ENCODE results near the gene KY. TPM values are rescaled to one million over a fixed set of nuclear protein-coding genes. Genes with fewer than 3 reads are reported as not detected.

Gene KY
- total RNA-seq, 1 donor from 2014 or later, result not detected

DNA sequence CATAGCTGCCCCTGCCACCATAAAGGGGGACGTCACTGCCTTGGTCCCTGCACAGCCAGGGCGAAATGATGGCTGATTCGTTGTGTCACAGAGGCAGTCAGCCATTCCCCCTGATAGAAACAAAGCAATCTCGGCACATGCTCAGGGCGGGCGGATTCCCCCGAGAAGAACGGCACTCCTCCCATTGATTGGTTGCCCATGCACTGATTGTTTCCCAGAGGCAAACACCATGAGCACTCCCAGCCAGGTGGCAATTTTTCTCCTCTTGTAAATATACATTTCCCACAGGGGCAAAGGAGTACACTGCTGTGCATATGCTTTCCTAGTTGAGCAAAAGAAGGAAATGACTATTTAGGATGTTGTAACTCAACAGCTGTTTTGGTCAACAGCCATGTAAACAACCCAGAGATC is 56.5 kb downstream of the KY start:
- peak overlapping the region; percentile 98 for H3K27ac Mint-ChIP-seq (ENCODE audit: unreplicated experiment)
- TF ChIP-seq, protein P1, sequence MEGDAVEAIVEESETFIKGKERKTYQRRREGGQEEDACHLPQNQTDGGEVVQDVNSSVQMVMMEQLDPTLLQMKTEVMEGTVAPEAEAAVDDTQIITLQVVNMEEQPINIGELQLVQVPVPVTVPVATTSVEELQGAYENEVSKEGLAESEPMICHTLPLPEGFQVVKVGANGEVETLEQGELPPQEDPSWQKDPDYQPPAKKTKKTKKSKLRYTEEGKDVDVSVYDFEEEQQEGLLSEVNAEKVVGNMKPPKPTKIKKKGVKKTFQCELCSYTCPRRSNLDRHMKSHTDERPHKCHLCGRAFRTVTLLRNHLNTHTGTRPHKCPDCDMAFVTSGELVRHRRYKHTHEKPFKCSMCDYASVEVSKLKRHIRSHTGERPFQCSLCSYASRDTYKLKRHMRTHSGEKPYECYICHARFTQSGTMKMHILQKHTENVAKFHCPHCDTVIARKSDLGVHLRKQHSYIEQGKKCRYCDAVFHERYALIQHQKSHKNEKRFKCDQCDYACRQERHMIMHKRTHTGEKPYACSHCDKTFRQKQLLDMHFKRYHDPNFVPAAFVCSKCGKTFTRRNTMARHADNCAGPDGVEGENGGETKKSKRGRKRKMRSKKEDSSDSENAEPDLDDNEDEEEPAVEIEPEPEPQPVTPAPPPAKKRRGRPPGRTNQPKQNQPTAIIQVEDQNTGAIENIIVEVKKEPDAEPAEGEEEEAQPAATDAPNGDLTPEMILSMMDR (IDR thresholded peaks at IDR 0.05; ENCODE audit: partially characterized antibody, unreplicated experiment), result no peak
- peaks cover 14% of the 10 kb centered on the region for H3K36me3 Mint-ChIP-seq (ENCODE audit: unreplicated experiment)
- H3K9me3 Mint-ChIP-seq (ENCODE audit: unreplicated experiment), result peaks cover 6% of the 10 kb centered on the region
- peaks cover 11% of the 10 kb centered on the region for H3K27me3 Mint-ChIP-seq (ENCODE audit: unreplicated experiment)
- H3K4me1 Mint-ChIP-seq (ENCODE audit: low read depth, unreplicated experiment), result peaks cover 22% of the 10 kb centered on the region
- DNase-seq, result peak; percentile 62
- peak overlapping the region; percentile 74 for H3K4me3 Mint-ChIP-seq (ENCODE audit: unreplicated experiment)

DNA sequence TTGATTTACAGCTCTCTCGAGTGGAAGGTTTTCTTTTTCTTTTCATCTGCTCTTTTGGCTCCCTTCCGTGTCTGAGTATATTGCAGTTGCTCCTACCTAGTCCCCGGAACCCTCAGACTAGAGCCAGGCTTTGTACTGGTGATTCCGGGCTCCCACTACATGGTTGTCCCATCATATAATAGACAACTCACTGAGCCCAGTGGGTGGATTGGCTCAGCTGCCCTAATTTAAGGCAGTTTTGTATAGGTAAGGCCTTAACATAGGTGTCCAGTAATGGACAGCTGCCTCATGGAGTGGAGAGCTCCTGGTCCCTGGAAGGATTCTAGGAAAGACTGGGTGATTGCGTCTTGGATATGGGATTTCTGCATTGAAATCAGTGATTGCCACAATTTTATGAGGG is 58.0 kb downstream of the KY start:
- peaks cover 6% of the 10 kb centered on the region for H3K9me3 Mint-ChIP-seq (ENCODE audit: unreplicated experiment)
- DNase-seq, result no peak
- no peak overlapping the region for H3K4me3 Mint-ChIP-seq (ENCODE audit: unreplicated experiment)
- H3K27ac Mint-ChIP-seq (ENCODE audit: unreplicated experiment), result peak overlapping the region; percentile 33
- peaks cover 18% of the 10 kb centered on the region for H3K4me1 Mint-ChIP-seq (ENCODE audit: low read depth, unreplicated experiment)
- peaks cover 10% of the 10 kb centered on the region for H3K27me3 Mint-ChIP-seq (ENCODE audit: unreplicated experiment)
- H3K36me3 Mint-ChIP-seq (ENCODE audit: unreplicated experiment), result peaks cover 14% of the 10 kb centered on the region
- TF ChIP-seq, protein P1 (IDR thresholded peaks at IDR 0.05; ENCODE audit: partially characterized antibody, unreplicated experiment), result no peak

DNA sequence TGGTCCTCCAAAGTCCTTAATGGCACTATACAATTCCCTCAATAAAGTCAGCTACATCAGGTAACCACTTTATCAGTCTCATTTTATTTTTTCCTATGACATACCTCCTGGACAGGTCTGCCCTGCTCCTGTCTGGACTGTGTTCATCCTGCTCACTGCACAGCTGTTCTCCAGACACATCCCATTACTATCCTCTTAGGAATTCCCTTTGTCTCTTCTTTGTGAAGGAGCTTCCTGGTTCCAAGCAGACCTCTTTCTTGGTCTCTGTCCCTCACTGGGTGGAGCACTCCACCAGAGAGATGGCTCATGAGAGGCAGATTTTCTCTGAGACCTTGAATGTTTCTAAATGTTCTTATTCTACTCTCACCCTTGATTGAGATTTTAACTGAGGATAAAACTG is 60.1 kb downstream of the KY start:
- TF ChIP-seq, protein P1 (IDR thresholded peaks at IDR 0.05; ENCODE audit: partially characterized antibody, unreplicated experiment), result no peak
- Mint-ChIP-seq H3K27me3 (ENCODE audit: unreplicated experiment) (peaks cover 7% of the 10 kb centered on the region), H3K4me3 (ENCODE audit: unreplicated experiment) (no peak overlapping the region), H3K27ac (ENCODE audit: unreplicated experiment) (peak overlapping the region; percentile 19), H3K4me1 (ENCODE audit: low read depth, unreplicated experiment) (peaks cover 18% of the 10 kb centered on the region), H3K9me3 (ENCODE audit: unreplicated experiment) (peaks cover 8% of the 10 kb centered on the region), H3K36me3 (ENCODE audit: unreplicated experiment) (peaks cover 10% of the 10 kb centered on the region)
- DNase-seq, result no peak

DNA sequence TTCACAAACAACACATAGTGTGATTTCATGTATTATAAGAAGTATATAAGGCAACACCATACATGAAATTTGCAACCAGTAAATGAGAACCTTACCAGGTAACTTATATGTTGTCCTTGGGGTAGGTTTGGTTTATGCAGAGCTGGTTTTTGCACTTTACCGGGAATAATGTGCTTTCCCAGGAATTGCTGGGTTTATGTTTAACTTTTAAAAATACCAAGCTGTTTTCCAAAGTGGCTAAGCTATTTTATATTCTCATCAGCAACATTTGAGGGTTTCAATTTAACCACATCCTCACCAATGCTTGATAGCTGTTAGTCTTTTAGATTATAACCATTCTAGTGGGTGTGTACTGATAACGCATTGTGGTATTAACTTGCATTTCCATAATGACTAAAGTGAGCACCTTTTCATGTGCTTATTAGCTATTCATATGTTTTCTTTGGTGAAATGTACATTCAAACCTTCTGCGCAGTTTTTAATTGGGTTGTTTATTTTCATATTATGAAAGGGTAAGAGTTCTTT is 71.6 kb downstream of the KY start:
- peaks cover 2% of the 10 kb centered on the region for H3K27me3 Mint-ChIP-seq (ENCODE audit: unreplicated experiment)
- no peaks in the 10 kb centered on the region for H3K4me1 Mint-ChIP-seq (ENCODE audit: low read depth, unreplicated experiment)
- DNase-seq, result no peak
- peaks cover 18% of the 10 kb centered on the region for H3K36me3 Mint-ChIP-seq (ENCODE audit: unreplicated experiment)
- no peak overlapping the region for H3K27ac Mint-ChIP-seq (ENCODE audit: unreplicated experiment)
- H3K4me3 Mint-ChIP-seq (ENCODE audit: unreplicated experiment), result no peak overlapping the region
- no peaks in the 10 kb centered on the region for H3K9me3 Mint-ChIP-seq (ENCODE audit: unreplicated experiment)
- TF ChIP-seq, protein P1 (IDR thresholded peaks at IDR 0.05; ENCODE audit: partially characterized antibody, unreplicated experiment), result no peak

DNA sequence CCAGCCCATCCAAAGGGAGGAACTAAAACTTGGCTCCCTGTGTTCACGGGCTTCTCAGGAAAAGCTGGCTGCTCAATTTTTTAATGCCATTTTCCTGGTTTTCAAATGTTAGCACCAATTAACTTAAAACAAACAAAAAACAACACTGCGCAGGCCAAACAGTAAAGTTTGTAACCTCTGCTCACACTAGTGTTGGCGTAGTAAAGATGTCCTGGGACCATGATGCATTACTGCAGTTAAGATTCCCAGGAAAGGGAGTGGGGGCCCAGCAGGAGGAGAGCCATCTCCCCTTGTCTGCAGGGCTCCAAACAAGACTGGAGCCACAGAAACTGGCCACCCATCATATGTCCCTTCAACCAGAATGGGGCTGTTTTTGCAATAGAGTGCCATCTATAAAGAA is 74.0 kb downstream of the KY start:
- Mint-ChIP-seq H3K9me3 (ENCODE audit: unreplicated experiment) (no peaks in the 10 kb centered on the region), H3K36me3 (ENCODE audit: unreplicated experiment) (peaks cover 21% of the 10 kb centered on the region), H3K4me3 (ENCODE audit: unreplicated experiment) (no peak overlapping the region), H3K4me1 (ENCODE audit: low read depth, unreplicated experiment) (no peaks in the 10 kb centered on the region), H3K27me3 (ENCODE audit: unreplicated experiment) (peaks cover 2% of the 10 kb centered on the region), H3K27ac (ENCODE audit: unreplicated experiment) (no peak overlapping the region)
- DNase-seq, result no peak
- TF ChIP-seq, protein P1 (IDR thresholded peaks at IDR 0.05; ENCODE audit: partially characterized antibody, unreplicated experiment), result no peak
